ENCODE measurements around the gene ARHGAP25. TPM values are rescaled to one million over a fixed set of nuclear protein-coding genes. Genes with fewer than 3 reads are reported as not detected.
A peak's percentile ranks its signal among the peaks of the same experiment; 100 is the strongest.

Gene ARHGAP25
- total RNA-seq, 4 donors from 2014 or later = 4.0 to 11.7 (median 6.9) TPM

- H3K9me3 ChIP-seq = no peaks in the 10 kb centered on the region
- H3K36me3 ChIP-seq = no peaks in the 10 kb centered on the region
- no peak for DNase-seq
- TF ChIP-seq CTCF (IDR thresholded peaks at IDR 0.05) = no peak
- TF ChIP-seq POLR2A (IDR thresholded peaks at IDR 0.05) = no peak
- no peak overlapping the region for H3K27ac ChIP-seq
- H3K4me3 ChIP-seq (replicated peaks in 1 of 3) = no peak overlapping the region
- 69 to 85% methylated on average over 3 of the region's 3 CpGs for WGBS, 2 donors
- intact Hi-C loops (cut with DNase I) = no loop called here
- no peaks in the 10 kb centered on the region for H3K4me1 ChIP-seq
- no peaks in the 10 kb centered on the region for H3K27me3 ChIP-seq
Measured at GRCh38 chr2:68857202-68857845, 122.7 kb downstream of the ARHGAP25 start.

DNA sequence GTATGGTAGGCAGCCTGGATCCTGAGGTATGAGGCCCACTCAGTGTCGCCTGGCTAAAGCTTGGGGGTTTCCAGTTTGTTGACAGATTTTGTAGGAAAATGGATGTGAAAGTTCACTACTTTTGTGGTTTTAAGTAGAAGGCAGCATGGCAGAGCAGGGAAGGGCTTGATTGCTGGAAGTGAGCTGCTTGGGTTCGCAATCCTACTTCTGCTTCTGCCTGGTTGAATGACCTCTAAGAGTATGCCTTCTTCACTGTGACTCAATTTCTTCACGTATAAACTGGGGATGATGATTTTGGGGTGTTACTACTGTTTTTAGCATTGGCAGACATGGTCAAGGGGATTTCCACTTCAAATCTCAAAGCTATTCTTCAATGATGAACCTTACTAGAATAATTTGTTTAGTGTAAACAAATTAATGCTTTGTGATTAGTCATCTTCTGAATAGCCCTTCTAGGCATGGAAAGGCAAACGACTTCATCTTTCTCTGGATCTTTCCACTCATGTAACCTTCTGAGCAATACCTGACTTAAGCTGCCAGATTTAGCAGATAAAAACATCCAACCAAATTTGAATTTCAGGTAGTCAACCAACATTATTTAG is 123.3 kb downstream of the ARHGAP25 start:
- WGBS, 2 donors = 74 to 80% methylated on average over 4 of the region's 4 CpGs
- intact Hi-C loops (cut with DNase I) = no loop called here
- no peak overlapping the region for H3K27ac ChIP-seq
- no peak for DNase-seq
- TF ChIP-seq POLR2A (IDR thresholded peaks at IDR 0.05) (no peak), CTCF (IDR thresholded peaks at IDR 0.05) (no peak)
- H3K9me3 ChIP-seq = no peaks in the 10 kb centered on the region
- H3K4me3 ChIP-seq (replicated peaks in 1 of 3) = no peak overlapping the region
- no peaks in the 10 kb centered on the region for H3K27me3 ChIP-seq
- no peaks in the 10 kb centered on the region for H3K36me3 ChIP-seq
- no peaks in the 10 kb centered on the region for H3K4me1 ChIP-seq

DNA sequence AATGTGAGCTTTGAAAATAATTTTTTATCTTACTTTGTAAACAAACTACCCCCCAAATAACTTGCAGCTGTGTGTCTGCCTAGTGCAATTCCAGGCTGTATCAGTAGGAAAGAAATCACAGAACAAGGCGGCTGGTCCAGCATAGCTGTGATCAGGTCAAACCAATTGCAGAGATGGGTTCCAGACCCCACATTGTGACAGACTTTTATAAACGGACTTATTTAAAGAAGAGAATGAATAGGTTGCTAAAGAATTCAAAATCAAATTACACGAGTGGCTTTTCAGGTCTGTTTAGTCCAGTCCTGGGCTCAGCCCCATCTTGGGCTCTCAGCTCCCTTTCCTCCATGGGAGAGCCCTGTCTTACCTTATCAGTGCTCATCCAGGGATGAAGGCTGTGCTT is 125.5 kb downstream of the ARHGAP25 start:
- WGBS, 2 donors = 70 to 78% methylated on average over 3 of the region's 3 CpGs
- Histone ChIP-seq H3K4me3 (replicated peaks in 1 of 3) (no peak overlapping the region), H3K4me1 (no peaks in the 10 kb centered on the region), H3K9me3 (no peaks in the 10 kb centered on the region), H3K27me3 (no peaks in the 10 kb centered on the region), H3K27ac (no peak overlapping the region), H3K36me3 (no peaks in the 10 kb centered on the region)
- no peak for TF ChIP-seq POLR2A (IDR thresholded peaks at IDR 0.05)
- TF ChIP-seq CTCF (IDR thresholded peaks at IDR 0.05) = no peak
- no peak for DNase-seq
- intact Hi-C loops (cut with DNase I) = no loop called here

DNA sequence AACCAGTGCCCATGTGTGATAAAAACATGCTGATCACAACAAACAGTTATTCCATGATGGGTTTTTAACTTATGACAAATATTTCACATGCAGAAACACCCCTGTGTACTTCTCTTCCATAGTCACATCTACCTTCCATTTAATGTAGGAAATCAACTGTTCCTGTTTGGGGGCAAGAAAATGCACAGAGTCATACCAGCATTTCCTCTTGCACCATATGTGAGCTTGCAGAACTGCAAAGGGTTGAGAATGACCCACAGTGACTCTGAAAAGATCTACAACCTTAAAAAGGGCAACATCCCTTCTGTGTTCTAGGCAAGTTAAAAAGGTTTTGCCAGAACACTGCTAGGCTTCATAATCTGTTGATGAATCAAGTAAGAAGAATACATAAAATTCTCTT is 126.7 kb downstream of the ARHGAP25 start:
- Histone ChIP-seq H3K9me3 (no peaks in the 10 kb centered on the region), H3K36me3 (no peaks in the 10 kb centered on the region), H3K27me3 (no peaks in the 10 kb centered on the region), H3K4me1 (no peaks in the 10 kb centered on the region), H3K27ac (no peak overlapping the region), H3K4me3 (replicated peaks in 1 of 3) (no peak overlapping the region)
- intact Hi-C loops (cut with DNase I) = no loop called here
- DNase-seq = no peak
- TF ChIP-seq CTCF (IDR thresholded peaks at IDR 0.05) = no peak
- no peak for TF ChIP-seq POLR2A (IDR thresholded peaks at IDR 0.05)

DNA sequence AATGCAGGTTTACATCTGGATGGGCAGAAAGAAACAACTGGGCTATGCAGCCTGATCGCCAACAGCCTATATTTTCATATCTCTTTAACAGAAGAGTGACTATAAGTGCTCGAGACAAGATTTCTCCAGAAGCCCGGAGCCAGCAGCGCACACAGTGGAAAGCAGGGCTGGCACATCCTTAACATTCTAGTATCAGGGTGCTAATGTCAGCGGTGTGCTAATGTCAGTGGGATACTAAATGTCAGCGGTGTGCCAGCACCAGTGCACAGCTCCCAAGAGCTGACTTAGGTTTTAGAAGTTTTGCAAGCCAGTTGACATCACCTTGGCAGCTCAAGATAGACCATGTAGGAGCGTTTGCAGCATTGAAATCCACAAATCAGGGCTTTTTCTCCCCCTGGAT is 128.3 kb downstream of the ARHGAP25 start:
- TF ChIP-seq CTCF (IDR thresholded peaks at IDR 0.05) (no peak), POLR2A (IDR thresholded peaks at IDR 0.05) (no peak)
- Histone ChIP-seq H3K27me3 (no peaks in the 10 kb centered on the region), H3K36me3 (no peaks in the 10 kb centered on the region), H3K4me1 (no peaks in the 10 kb centered on the region), H3K27ac (no peak overlapping the region), H3K9me3 (no peaks in the 10 kb centered on the region), H3K4me3 (replicated peaks in 1 of 3) (no peak overlapping the region)
- intact Hi-C loops (cut with DNase I) = no loop called here
- WGBS, 2 donors = 46 to 47% methylated on average over 7 of the region's 7 CpGs
- DNase-seq = peak in 1 of 2 donors; percentile 6

Measured in thyroid gland (tissue), 4 donors.